Mesenchymal stem cell (in vitro differentiated cells and primary cell): ENCODE data around the gene CSNK1D.

Experiments used
- DNase-seq: peaks from one replicate; pipeline ENCODE4 v3.0.0-alpha.2; 2013
- H2AFZ ChIP-seq: one replicate; pipeline ENCODE4 v1.6.1; 2013; ENCODE audit warnings: low read depth, mild to moderate bottlenecking, control low read depth, inconsistent platforms, low read length, moderate library complexity
- H2AK5ac ChIP-seq: 2 replicates; pipeline ENCODE4 v1.6.1; 2013; ENCODE audit warnings: low read length, moderate library complexity, mild to moderate bottlenecking, inconsistent platforms; ENCODE audit not compliant: severe bottlenecking
- H2BK120ac ChIP-seq: one replicate; pipeline ENCODE4 v1.6.1; 2013; ENCODE audit warnings: low read depth, mild to moderate bottlenecking, inconsistent platforms, low read length, moderate library complexity
- H2BK12ac ChIP-seq, 2 experiments: one replicate each; pipeline ENCODE4 v1.6.1; 2013; ENCODE audit warnings: inconsistent platforms in 2 of 2, low read length in 2 of 2, mild to moderate bottlenecking in 2 of 2, moderate library complexity in 2 of 2, control low read depth in 1 of 2
- H2BK15ac ChIP-seq: one replicate; pipeline ENCODE4 v1.6.1; 2013; ENCODE audit warnings: mild to moderate bottlenecking, low read depth, inconsistent platforms; ENCODE audit not compliant: poor library complexity, severe bottlenecking
- H2BK5ac ChIP-seq: 2 replicates; pipeline ENCODE4 v1.6.1; 2013; ENCODE audit warnings: low read depth, mild to moderate bottlenecking, low read length, control low read depth, inconsistent platforms; ENCODE audit not compliant: poor library complexity, severe bottlenecking
- H3K14ac ChIP-seq, 2 experiments: one replicate each; pipeline ENCODE4 v1.6.1; 2013; ENCODE audit warnings: inconsistent platforms in 2 of 2, low read length in 2 of 2, control low read depth in 1 of 2, mild to moderate bottlenecking in 1 of 2, moderate library complexity in 1 of 2
- H3K18ac ChIP-seq, 2 experiments: one replicate each; pipeline ENCODE4 v1.6.1; 2013; ENCODE audit warnings: inconsistent platforms in 2 of 2, low read length in 2 of 2, control low read depth in 1 of 2, low read depth in 1 of 2, mild to moderate bottlenecking in 1 of 2
- H3K23ac ChIP-seq, 2 experiments: one replicate each; pipeline ENCODE4 v1.6.1; 2013; ENCODE audit warnings: inconsistent platforms in 2 of 2, low read length in 2 of 2, mild to moderate bottlenecking in 2 of 2, moderate library complexity in 2 of 2, control low read depth in 1 of 2
- H3K27ac ChIP-seq: 2 replicates; pipeline ENCODE4 v1.5.1; 2013; ENCODE audit warnings: mild to moderate bottlenecking, moderate library complexity, low read length, control low read depth, inconsistent platforms; ENCODE audit not compliant: poor library complexity, severe bottlenecking
- H3K27me3 ChIP-seq, 2 experiments: 2 replicates each; pipeline versions ENCODE4 v1.6.1 to v1.7.0; 2013; ENCODE audit warnings: low read length in 2 of 2, mild to moderate bottlenecking in 2 of 2, moderate library complexity in 2 of 2, control low read depth in 1 of 2, inconsistent platforms in 1 of 2; ENCODE audit not compliant: control insufficient read depth in 1 of 2, insufficient read depth in 1 of 2
- H3K36me3 ChIP-seq, 2 experiments: 2 replicates each; pipeline versions ENCODE4 v1.6.1 to v1.7.0; 2013; ENCODE audit warnings: low read length in 2 of 2, control low read depth in 1 of 2, inconsistent platforms in 1 of 2, low read depth in 1 of 2, mild to moderate bottlenecking in 1 of 2; ENCODE audit not compliant: insufficient read depth in 2 of 2, control insufficient read depth in 1 of 2
- H3K4ac ChIP-seq, 2 experiments: one replicate each; pipeline ENCODE4 v1.6.1; 2013; ENCODE audit warnings: inconsistent platforms in 2 of 2, low read length in 2 of 2, mild to moderate bottlenecking in 2 of 2, moderate library complexity in 2 of 2, control low read depth in 1 of 2, low read depth in 1 of 2
- H3K4me1 ChIP-seq: 2 replicates; pipeline ENCODE4 v1.6.1; 2013; ENCODE audit warnings: low read depth, low read length, control low read depth; ENCODE audit not compliant: control insufficient read depth, insufficient read depth
- H3K4me2 ChIP-seq: 2 replicates; pipeline ENCODE4 v1.6.1; 2013; ENCODE audit warnings: low read length, mild to moderate bottlenecking, inconsistent platforms; ENCODE audit not compliant: poor library complexity, severe bottlenecking
- H3K4me3 ChIP-seq, 2 experiments: 2 replicates each; pipeline versions ENCODE4 v1.5.1 to v1.7.0; 2013; ENCODE audit warnings: low read length in 2 of 2, mild to moderate bottlenecking in 2 of 2, control low read depth in 1 of 2, low read depth in 1 of 2; ENCODE audit not compliant: insufficient read depth in 1 of 2
- H3K79me1 ChIP-seq: replicated peaks from 2 replicates; pipeline ENCODE4 v1.6.1; 2013; ENCODE audit warnings: mild to moderate bottlenecking, control low read depth, low read length, inconsistent platforms; ENCODE audit not compliant: poor library complexity, severe bottlenecking
- H3K9ac ChIP-seq: 2 replicates; pipeline ENCODE4 v1.7.0; 2013; ENCODE audit warnings: mild to moderate bottlenecking, low read length, moderate library complexity
- H3K9me3 ChIP-seq: 2 replicates; pipeline ENCODE4 v1.7.0; 2013; ENCODE audit warnings: mild to moderate bottlenecking, low read length; ENCODE audit not compliant: control insufficient read depth
- H4K8ac ChIP-seq: one replicate; pipeline ENCODE4 v1.6.1; 2013; ENCODE audit warnings: inconsistent platforms, mild to moderate bottlenecking, low read length, moderate library complexity
- H4K91ac ChIP-seq: one replicate; pipeline ENCODE4 v1.6.1; 2013; ENCODE audit warnings: mild to moderate bottlenecking, low read length, inconsistent platforms
- WGBS: methylation state at CpG from one replicate; pipeline ENCODE4 v1.1.7; 2013; ENCODE audit warnings: mixed read lengths; 5-methylcytosine and 5-hydroxymethylcytosine counted together

CSNK1D gene

GRCh38 chr17:82199496-82199895 lies 74.0 kb downstream of the CSNK1D start:
- H3K4ac ChIP-seq, result no peak overlapping the region
- WGBS, result 94% methylated on average over 12 of the region's 12 CpGs

GRCh38 chr17:82198092-82198491 lies 75.4 kb downstream of the CSNK1D start:
- H4K8ac ChIP-seq, result no peak overlapping the region
- H3K4me2 ChIP-seq, result no peak overlapping the region
- peaks cover 17% of the 10 kb centered on the region for H3K79me1 ChIP-seq
- no peak overlapping the region for H3K18ac ChIP-seq
- no peak overlapping the region for H3K4me3 ChIP-seq
- H2BK12ac ChIP-seq, result no peak overlapping the region
- no peak overlapping the region for H2AFZ ChIP-seq
- H3K27ac ChIP-seq, result no peak overlapping the region
- H2BK120ac ChIP-seq, result no peak overlapping the region
- H3K9ac ChIP-seq, result no peak overlapping the region
- H2BK5ac ChIP-seq, result no peak overlapping the region
- H3K9me3 ChIP-seq, result no peaks in the 10 kb centered on the region
- DNase-seq, result no peak
- no peak overlapping the region for H2AK5ac ChIP-seq
- H3K14ac ChIP-seq, result no peak overlapping the region
- WGBS, result 97% methylated on average over 3 of the region's 4 CpGs
- H3K4me1 ChIP-seq, result peaks cover 5% of the 10 kb centered on the region
- H3K23ac ChIP-seq, result no peak overlapping the region
- no peak overlapping the region for H2BK15ac ChIP-seq
- no peak overlapping the region for H4K91ac ChIP-seq
- H3K4ac ChIP-seq, result no peak overlapping the region
- peaks cover 55 to 68% of the 10 kb centered on the region in 2 experiments for H3K36me3 ChIP-seq
- H3K27me3 ChIP-seq, result no peaks in the 10 kb centered on the region

More at GRCh38 chr17:82199496-82199895, 74.0 kb downstream of the CSNK1D start:
- H3K4me3 ChIP-seq, result no peak overlapping the region
- no peak overlapping the region for H4K91ac ChIP-seq
- no peak overlapping the region for H3K23ac ChIP-seq
- no peak overlapping the region for H3K4me2 ChIP-seq
- H3K27ac ChIP-seq, result no peak overlapping the region
- no peaks in the 10 kb centered on the region for H3K9me3 ChIP-seq
- H3K27me3 ChIP-seq, result no peaks in the 10 kb centered on the region
- peaks cover 23% of the 10 kb centered on the region for H3K79me1 ChIP-seq
- H3K18ac ChIP-seq, result no peak overlapping the region
- H2BK120ac ChIP-seq, result no peak overlapping the region
- H2BK15ac ChIP-seq, result no peak overlapping the region
- peaks cover 50 to 56% of the 10 kb centered on the region in 2 experiments for H3K36me3 ChIP-seq
- no peak for DNase-seq
- H2AFZ ChIP-seq, result no peak overlapping the region
- no peak overlapping the region for H3K9ac ChIP-seq
- no peak overlapping the region for H4K8ac ChIP-seq
- H3K14ac ChIP-seq, result no peak overlapping the region
- no peak overlapping the region for H2AK5ac ChIP-seq
- peaks cover 12% of the 10 kb centered on the region for H3K4me1 ChIP-seq
- H2BK5ac ChIP-seq, result no peak overlapping the region
- H2BK12ac ChIP-seq, result no peak overlapping the region

- H3K14ac ChIP-seq, result no peak overlapping the region
- no peak overlapping the region for H3K4me3 ChIP-seq
- H3K9me3 ChIP-seq, result no peaks in the 10 kb centered on the region
- no peak overlapping the region for H4K91ac ChIP-seq
- H2BK120ac ChIP-seq, result no peak overlapping the region
- H3K27me3 ChIP-seq, result no peaks in the 10 kb centered on the region
- H3K27ac ChIP-seq, result no peak overlapping the region
- H3K18ac ChIP-seq, result no peak overlapping the region
- no peak overlapping the region for H2BK15ac ChIP-seq
- no peak overlapping the region for H3K4ac ChIP-seq
- peaks cover 65 to 81% of the 10 kb centered on the region in 2 experiments for H3K36me3 ChIP-seq
- H3K79me1 ChIP-seq, result peaks cover 8% of the 10 kb centered on the region
- no peak overlapping the region for H2AFZ ChIP-seq
- no peak for DNase-seq
- no peak overlapping the region for H2BK12ac ChIP-seq
- H3K4me1 ChIP-seq, result no peaks in the 10 kb centered on the region
- no peak overlapping the region for H3K4me2 ChIP-seq
- H3K9ac ChIP-seq, result no peak overlapping the region
- no peak overlapping the region for H2AK5ac ChIP-seq
- 94% methylated on average over 25 of the region's 25 CpGs for WGBS
- no peak overlapping the region for H4K8ac ChIP-seq
- no peak overlapping the region for H2BK5ac ChIP-seq
- H3K23ac ChIP-seq, result no peak overlapping the region
Observed at GRCh38 chr17:82195675-82196672, 77.5 kb downstream of the CSNK1D start.

GRCh38 chr17:82194765-82195164 lies 78.7 kb downstream of the CSNK1D start:
- Histone ChIP-seq H4K8ac (peak overlapping the region; percentile 10), H3K23ac (no peak overlapping the region), H3K4me3 (no peak overlapping the region), H2BK5ac (no peak overlapping the region), H2BK12ac (no peak overlapping the region), H3K9ac (no peak overlapping the region), H2AK5ac (no peak overlapping the region), H3K36me3 (peaks cover 63 to 72% of the 10 kb centered on the region in 2 experiments), H3K9me3 (no peaks in the 10 kb centered on the region), H3K14ac (no peak overlapping the region), H3K27ac (no peak overlapping the region), H2BK15ac (no peak overlapping the region), H3K27me3 (no peaks in the 10 kb centered on the region), H3K18ac (no peak overlapping the region), H2AFZ (no peak overlapping the region), H2BK120ac (no peak overlapping the region), H4K91ac (no peak overlapping the region), H3K4ac (no peak overlapping the region), H3K4me1 (no peaks in the 10 kb centered on the region), H3K4me2 (no peak overlapping the region), H3K79me1 (peaks cover 8% of the 10 kb centered on the region)
- 98% methylated on average over 16 of the region's 16 CpGs for WGBS
- DNase-seq, result no peak
